Measurements from ENCODE around the gene PMEPA1.

The PMEPA1 gene

GRCh38 chr20:57649617-57650015 lies 60.2 kb downstream of the PMEPA1 start:
- H3K4me3 ChIP-seq (ENCODE audit: low read depth, low read length), result no peak overlapping the region
- DNase-seq (ENCODE audit: low read depth), result no peak
- TF ChIP-seq CTCF (IDR thresholded peaks at IDR 0.05; ENCODE audit: control insufficient read depth, extremely low read depth, insufficient read depth), result no peak

- no peak for TF ChIP-seq CTCF (IDR thresholded peaks at IDR 0.05; ENCODE audit: control insufficient read depth, extremely low read depth, insufficient read depth)
- DNase-seq (ENCODE audit: low read depth), result no peak
Measured at GRCh38 chr20:57648878-57649616, 60.8 kb downstream of the PMEPA1 start.

GRCh38 chr20:57647933-57648785 lies 61.7 kb downstream of the PMEPA1 start:
- no peak overlapping the region for H3K4me3 ChIP-seq (ENCODE audit: low read depth, low read length)
- TF ChIP-seq CTCF (IDR thresholded peaks at IDR 0.05; ENCODE audit: control insufficient read depth, extremely low read depth, insufficient read depth), result no peak
- no peak for DNase-seq (ENCODE audit: low read depth)

More at GRCh38 chr20:57648878-57649616, 60.8 kb downstream of the PMEPA1 start:
- H3K4me3 ChIP-seq (ENCODE audit: low read depth, low read length), result no peak overlapping the region

- no peak for TF ChIP-seq CTCF (IDR thresholded peaks at IDR 0.05; ENCODE audit: control insufficient read depth, extremely low read depth, insufficient read depth)
- no peak for DNase-seq (ENCODE audit: low read depth)
- no peak overlapping the region for H3K4me3 ChIP-seq (ENCODE audit: low read depth, low read length)
Measured at GRCh38 chr20:57647006-57647932, 62.5 kb downstream of the PMEPA1 start.

- no peak for DNase-seq (ENCODE audit: low read depth)
- no peak for TF ChIP-seq CTCF (IDR thresholded peaks at IDR 0.05; ENCODE audit: control insufficient read depth, extremely low read depth, insufficient read depth)
- no peak overlapping the region for H3K4me3 ChIP-seq (ENCODE audit: low read depth, low read length)
Measured at GRCh38 chr20:57638895-57639236, 70.9 kb downstream of the PMEPA1 start.

- no peak for DNase-seq (ENCODE audit: low read depth)
- no peak for TF ChIP-seq CTCF (IDR thresholded peaks at IDR 0.05; ENCODE audit: control insufficient read depth, extremely low read depth, insufficient read depth)
- H3K4me3 ChIP-seq (ENCODE audit: low read depth, low read length), result no peak overlapping the region
Measured at GRCh38 chr20:57638173-57638894, 71.5 kb downstream of the PMEPA1 start.

All from LNCaP clone FGC (cell line).